ENCODE measurements around the gene MYMK. TPM values are rescaled to one million over a fixed set of nuclear protein-coding genes. Genes with fewer than 3 reads are reported as not detected.

Gene MYMK
- polyA plus RNA-seq, 3 donors: not detected

DNA sequence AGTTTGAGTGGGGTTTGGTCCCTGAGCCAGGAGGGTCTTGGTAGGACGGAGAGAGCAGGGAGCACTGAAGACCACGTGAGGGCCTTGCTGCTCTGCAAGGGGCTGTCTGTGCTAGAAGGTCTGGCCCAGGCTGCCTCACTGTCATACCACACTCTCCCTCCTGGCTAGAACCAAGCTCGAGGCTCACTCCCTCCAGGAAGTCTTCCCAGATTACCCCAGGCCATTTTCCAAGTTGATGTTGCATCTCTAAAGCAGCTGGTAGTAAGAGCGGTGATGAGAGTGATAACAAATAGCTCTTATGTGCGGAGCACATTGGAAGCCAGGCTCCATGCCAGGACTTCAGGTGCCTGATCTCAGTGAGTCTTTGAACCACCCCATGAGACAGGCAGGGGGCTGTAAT lies 6.6 kb downstream of the MYMK start:
- no peak overlapping the region for H3K9ac ChIP-seq (ENCODE audit: insufficient read depth, low read length, poor library complexity, severe bottlenecking)
- H3K4me1 ChIP-seq (ENCODE audit: control insufficient read depth in 1 of 2, insufficient read depth in 2 of 2, low read length in 2 of 2): no peaks in the 10 kb centered on the region
- 100% methylated on average over 2 of the region's 5 CpGs for WGBS (ENCODE audit: insufficient coverage)
- no peak overlapping the region for H3K4me2 ChIP-seq (replicated peaks; ENCODE audit: extremely low read depth, low read length, poor library complexity, severe bottlenecking)
- no peaks in the 10 kb centered on the region for H3K79me2 ChIP-seq (ENCODE audit: insufficient read depth, low read length)
- Mint-ChIP-seq H3K9me3 (no peaks in the 10 kb centered on the region), H3K4me3 (no peak overlapping the region), H3K36me3 (no peaks in the 10 kb centered on the region), H3K27me3 (ENCODE audit: low read depth in 3 of 3) (peaks cover 0 to 1% (median 0%) of the 10 kb centered on the region in 3 donors), H3K27ac (no peak overlapping the region), H3K4me1 (no peaks in the 10 kb centered on the region)
- intact Hi-C loops (cut with micrococcal nuclease): no loop called here
- H3K27me3 ChIP-seq (ENCODE audit: control insufficient read depth in 2 of 2, insufficient read depth in 2 of 2, low read length in 2 of 2): no peaks in the 10 kb centered on the region
- H3K9me3 ChIP-seq (replicated peaks in 1 of 2; ENCODE audit: control insufficient read depth in 1 of 2, insufficient read depth in 1 of 2, low read length in 2 of 2): no peaks in the 10 kb centered on the region
- DNase-seq: no peak
- H3K27ac ChIP-seq (ENCODE audit: low read depth in 1 of 2, low read length in 2 of 2): no peak overlapping the region
- H3K36me3 ChIP-seq (replicated peaks in 1 of 2; ENCODE audit: control insufficient read depth in 1 of 2, insufficient read depth in 2 of 2, low read length in 2 of 2): no peaks in the 10 kb centered on the region
- H4K20me1 ChIP-seq (ENCODE audit: insufficient read depth, low read length): no peaks in the 10 kb centered on the region
- H2AFZ ChIP-seq (ENCODE audit: insufficient read depth, low read depth, low read length, poor library complexity, severe bottlenecking): no peak overlapping the region
- TF ChIP-seq, protein P1, sequence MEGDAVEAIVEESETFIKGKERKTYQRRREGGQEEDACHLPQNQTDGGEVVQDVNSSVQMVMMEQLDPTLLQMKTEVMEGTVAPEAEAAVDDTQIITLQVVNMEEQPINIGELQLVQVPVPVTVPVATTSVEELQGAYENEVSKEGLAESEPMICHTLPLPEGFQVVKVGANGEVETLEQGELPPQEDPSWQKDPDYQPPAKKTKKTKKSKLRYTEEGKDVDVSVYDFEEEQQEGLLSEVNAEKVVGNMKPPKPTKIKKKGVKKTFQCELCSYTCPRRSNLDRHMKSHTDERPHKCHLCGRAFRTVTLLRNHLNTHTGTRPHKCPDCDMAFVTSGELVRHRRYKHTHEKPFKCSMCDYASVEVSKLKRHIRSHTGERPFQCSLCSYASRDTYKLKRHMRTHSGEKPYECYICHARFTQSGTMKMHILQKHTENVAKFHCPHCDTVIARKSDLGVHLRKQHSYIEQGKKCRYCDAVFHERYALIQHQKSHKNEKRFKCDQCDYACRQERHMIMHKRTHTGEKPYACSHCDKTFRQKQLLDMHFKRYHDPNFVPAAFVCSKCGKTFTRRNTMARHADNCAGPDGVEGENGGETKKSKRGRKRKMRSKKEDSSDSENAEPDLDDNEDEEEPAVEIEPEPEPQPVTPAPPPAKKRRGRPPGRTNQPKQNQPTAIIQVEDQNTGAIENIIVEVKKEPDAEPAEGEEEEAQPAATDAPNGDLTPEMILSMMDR (IDR thresholded peaks at IDR 0.05): no peak
- no peak overlapping the region for H3K4me3 ChIP-seq (replicated peaks in 1 of 3; ENCODE audit: low read depth in 2 of 3, low read length in 3 of 3)

DNA sequence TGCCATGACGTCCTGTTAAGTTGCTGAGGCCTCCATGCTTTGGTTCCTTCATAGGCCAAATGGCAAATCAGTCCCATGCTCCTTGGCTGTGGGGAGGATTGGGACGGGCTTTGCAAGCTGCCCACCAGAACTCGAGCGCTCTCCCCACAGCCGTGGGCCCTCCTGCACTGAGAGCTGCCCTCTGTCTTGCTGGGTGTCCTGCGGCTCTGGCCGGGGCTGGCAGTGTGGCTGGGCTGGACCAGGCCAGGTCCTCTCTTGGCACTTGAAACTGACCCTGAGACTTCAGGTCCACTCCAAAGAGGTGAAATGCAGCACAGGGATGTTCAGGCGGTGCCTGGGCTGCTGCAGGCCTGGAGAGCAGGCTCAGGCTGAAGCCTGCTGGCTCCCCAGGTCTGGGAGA lies 7.0 kb downstream of the MYMK start:
- Mint-ChIP-seq H3K27ac (no peak overlapping the region), H3K9me3 (no peaks in the 10 kb centered on the region), H3K36me3 (no peaks in the 10 kb centered on the region), H3K4me3 (no peak overlapping the region), H3K4me1 (no peaks in the 10 kb centered on the region), H3K27me3 (ENCODE audit: low read depth in 3 of 3) (peaks cover 0 to 1% (median 0%) of the 10 kb centered on the region in 3 donors)
- no peaks in the 10 kb centered on the region for H3K27me3 ChIP-seq (ENCODE audit: control insufficient read depth in 2 of 2, insufficient read depth in 2 of 2, low read length in 2 of 2)
- no peaks in the 10 kb centered on the region for H3K9me3 ChIP-seq (replicated peaks in 1 of 2; ENCODE audit: control insufficient read depth in 1 of 2, insufficient read depth in 1 of 2, low read length in 2 of 2)
- H4K20me1 ChIP-seq (ENCODE audit: insufficient read depth, low read length): no peaks in the 10 kb centered on the region
- no peak overlapping the region for H3K27ac ChIP-seq (ENCODE audit: low read depth in 1 of 2, low read length in 2 of 2)
- 85% methylated on average over 7 of the region's 8 CpGs for WGBS (ENCODE audit: insufficient coverage)
- no peak for DNase-seq
- H2AFZ ChIP-seq (ENCODE audit: insufficient read depth, low read depth, low read length, poor library complexity, severe bottlenecking): no peak overlapping the region
- H3K4me3 ChIP-seq (replicated peaks in 1 of 3; ENCODE audit: low read depth in 2 of 3, low read length in 3 of 3): no peak overlapping the region
- intact Hi-C loops (cut with micrococcal nuclease): no loop called here
- no peaks in the 10 kb centered on the region for H3K4me1 ChIP-seq (ENCODE audit: control insufficient read depth in 1 of 2, insufficient read depth in 2 of 2, low read length in 2 of 2)
- H3K79me2 ChIP-seq (ENCODE audit: insufficient read depth, low read length): no peaks in the 10 kb centered on the region
- TF ChIP-seq, protein P1 (IDR thresholded peaks at IDR 0.05): no peak
- no peak overlapping the region for H3K9ac ChIP-seq (ENCODE audit: insufficient read depth, low read length, poor library complexity, severe bottlenecking)
- H3K4me2 ChIP-seq (replicated peaks; ENCODE audit: extremely low read depth, low read length, poor library complexity, severe bottlenecking): no peak overlapping the region
- no peaks in the 10 kb centered on the region for H3K36me3 ChIP-seq (replicated peaks in 1 of 2; ENCODE audit: control insufficient read depth in 1 of 2, insufficient read depth in 2 of 2, low read length in 2 of 2)

All from CD14-positive monocyte (primary cell).